GM13977 (cell line): Measurements from ENCODE around the gene PSMD1.
"Not testable (repeated sequence)": the region's sequence is repeated elsewhere in the genome, so short reads cannot be mapped to it uniquely, and the experiment has no call there.

ENCODE experiments used
- DNase-seq: peaks from one replicate; pipeline ENCODE4 v3.0.0; 2012; ENCODE audit warnings: low spot score
- CTCF ChIP-seq: IDR thresholded peaks from 2 replicates; pipeline ENCODE4 v1.5.1; 2012; ENCODE audit warnings: mild to moderate bottlenecking, control low read depth; ENCODE audit not compliant: insufficient read depth; ENCODE audit errors: extremely low read depth, missing control alignments
- in situ Hi-C: fragments of 300-500 bp; cut with MboI; formaldehyde crosslinking; loops from one replicate; pipeline ENCODE4 v1.12.0; 2022; ENCODE audit warnings: low sequenced_read_pairs, low pct_unique_long_range_greater_than_20kb, mixed read lengths, inconsistent platforms; ENCODE audit not compliant: unreplicated experiment

PSMD1 gene

GRCh38 chr2:231172025-231172424 lies 115.4 kb downstream of the PSMD1 start:
- in situ Hi-C loops: no loop called here
- no peak for DNase-seq
- TF ChIP-seq CTCF: no peak

GRCh38 chr2:231174211-231174651 lies 117.6 kb downstream of the PSMD1 start:
- no peak for DNase-seq
- no peak for TF ChIP-seq CTCF
- in situ Hi-C loops: no loop called here

- no peak for DNase-seq
- no peak for TF ChIP-seq CTCF
- in situ Hi-C loops: no loop called here
Observed at GRCh38 chr2:231176066-231176465, 119.4 kb downstream of the PSMD1 start.

GRCh38 chr2:231177156-231178025 lies 120.7 kb downstream of the PSMD1 start:
- no peak for DNase-seq
- in situ Hi-C loops: no loop called here
- TF ChIP-seq CTCF: no peak

GRCh38 chr2:231178805-231179204 lies 122.1 kb downstream of the PSMD1 start:
- in situ Hi-C loops, DNase-seq: not testable (repeated sequence)

- DNase-seq: peak; percentile 53
- in situ Hi-C loops: no loop called here
- no peak for TF ChIP-seq CTCF
Observed at GRCh38 chr2:231181860-231182512, 125.3 kb downstream of the PSMD1 start.

GRCh38 chr2:231182513-231182899 lies 125.8 kb downstream of the PSMD1 start:
- no peak for DNase-seq
- in situ Hi-C loops: no loop called here
- no peak for TF ChIP-seq CTCF
